Esophagus squamous epithelium (tissue), 4 donors: ENCODE data around the gene MNS1.

Experiments
- POLR2A ChIP-seq, 4 donors: fragments of 450-650 bp; IDR thresholded peaks; one replicate each; pipeline ENCODE4 v1.6.1; 2017; ENCODE audit warnings: antibody characterized with exemption in 4 of 4, mild to moderate bottlenecking in 4 of 4, moderate library complexity in 3 of 4
- TF ChIP-seq, protein P1 (sequence below), 6 experiments: fragments of 450-650 bp in 4 of 6; fragments of 200-600 bp in 2 of 6; sonication (generic) in 2 of 6; IDR thresholded peaks; one replicate each; pipeline ENCODE4 v1.5.1; 2016 to 2019; ENCODE audit warnings: antibody characterized with exemption in 6 of 6, mild to moderate bottlenecking in 4 of 6, moderate library complexity in 4 of 6

DNA sequence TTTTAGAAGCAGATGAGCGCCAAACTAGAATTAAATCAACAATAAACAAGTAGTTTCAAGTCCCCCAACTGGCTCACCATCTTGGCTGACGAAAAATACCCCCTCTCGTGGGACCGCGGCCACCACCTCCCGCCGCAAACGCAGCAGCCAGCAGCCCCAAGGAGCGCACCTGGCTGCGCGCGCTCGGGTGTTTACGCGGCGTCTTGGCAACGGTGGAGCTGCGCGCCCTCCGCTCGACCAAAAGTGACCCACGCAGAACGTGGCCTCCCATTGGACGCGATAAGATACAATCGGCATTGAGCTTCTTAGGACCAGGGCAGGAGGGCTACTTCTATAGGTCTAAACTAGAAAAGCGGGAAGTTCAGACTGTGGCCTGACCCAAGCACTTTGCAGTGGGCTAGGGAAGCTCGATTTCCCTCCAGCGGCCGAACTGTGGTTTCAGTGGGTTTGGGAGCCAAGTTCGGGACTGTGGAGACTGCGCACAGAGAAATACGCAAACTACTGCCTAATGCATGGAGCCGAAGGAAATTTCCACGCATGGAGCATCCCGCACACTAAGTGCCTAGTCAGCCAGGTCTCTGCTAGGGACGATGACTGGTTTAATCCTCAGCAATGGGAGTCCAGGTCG, at the start of gene MNS1:
- TF ChIP-seq, protein P1, sequence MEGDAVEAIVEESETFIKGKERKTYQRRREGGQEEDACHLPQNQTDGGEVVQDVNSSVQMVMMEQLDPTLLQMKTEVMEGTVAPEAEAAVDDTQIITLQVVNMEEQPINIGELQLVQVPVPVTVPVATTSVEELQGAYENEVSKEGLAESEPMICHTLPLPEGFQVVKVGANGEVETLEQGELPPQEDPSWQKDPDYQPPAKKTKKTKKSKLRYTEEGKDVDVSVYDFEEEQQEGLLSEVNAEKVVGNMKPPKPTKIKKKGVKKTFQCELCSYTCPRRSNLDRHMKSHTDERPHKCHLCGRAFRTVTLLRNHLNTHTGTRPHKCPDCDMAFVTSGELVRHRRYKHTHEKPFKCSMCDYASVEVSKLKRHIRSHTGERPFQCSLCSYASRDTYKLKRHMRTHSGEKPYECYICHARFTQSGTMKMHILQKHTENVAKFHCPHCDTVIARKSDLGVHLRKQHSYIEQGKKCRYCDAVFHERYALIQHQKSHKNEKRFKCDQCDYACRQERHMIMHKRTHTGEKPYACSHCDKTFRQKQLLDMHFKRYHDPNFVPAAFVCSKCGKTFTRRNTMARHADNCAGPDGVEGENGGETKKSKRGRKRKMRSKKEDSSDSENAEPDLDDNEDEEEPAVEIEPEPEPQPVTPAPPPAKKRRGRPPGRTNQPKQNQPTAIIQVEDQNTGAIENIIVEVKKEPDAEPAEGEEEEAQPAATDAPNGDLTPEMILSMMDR (IDR thresholded peaks at IDR 0.05) = no peak
- TF ChIP-seq POLR2A (IDR thresholded peaks at IDR 0.05) = no peak
